ENCODE data around the gene MYPOP. TPM values are rescaled to one million over a fixed set of nuclear protein-coding genes. Genes with fewer than 3 reads are reported as not detected.

MYPOP gene
- total RNA-seq, 4 donors from 2014 or later, result 3.8 to 7.9 (median 6.0) TPM

- no peak overlapping the region for H3K4me3 ChIP-seq
- H3K9me3 ChIP-seq, result no peaks in the 10 kb centered on the region
- no peak for DNase-seq (ENCODE audit: extremely low spot score)
- H3K27ac ChIP-seq (replicated peaks in 1 of 4), result no peak overlapping the region
- peaks cover 5 to 8% (median 7%) of the 10 kb centered on the region in 4 donors for H3K4me1 ChIP-seq
- intact Hi-C loops (cut with DNase I), result no loop called here
- peaks cover 0 to 54% (median 11%) of the 10 kb centered on the region in 4 donors for H3K27me3 ChIP-seq
- peaks cover 0 to 6% (median 0%) of the 10 kb centered on the region in 4 donors for H3K36me3 ChIP-seq
- TF ChIP-seq CTCF (IDR thresholded peaks at IDR 0.05) (no peak), POLR2AphosphoS5 (IDR thresholded peaks at IDR 0.05) (no peak), EP300 (IDR thresholded peaks at IDR 0.05) (no peak), POLR2A (IDR thresholded peaks at IDR 0.05; ENCODE audit: low read depth) (no peak)
- WGBS, result 73% methylated on average over 3 of the region's 3 CpGs
Observed at GRCh38 chr19:45931055-45931454, 28.6 kb upstream of the MYPOP start.

- intact Hi-C loops (cut with DNase I), result no loop called here
- no peaks in the 10 kb centered on the region for H3K36me3 ChIP-seq
- H3K4me1 ChIP-seq, result peaks cover 5 to 8% (median 7%) of the 10 kb centered on the region in 4 donors
- no peak overlapping the region for H3K27ac ChIP-seq (replicated peaks in 1 of 4)
- 82% methylated on average over 2 of the region's 2 CpGs for WGBS
- no peak overlapping the region for H3K4me3 ChIP-seq
- no peak for TF ChIP-seq POLR2AphosphoS5 (IDR thresholded peaks at IDR 0.05)
- no peak for TF ChIP-seq POLR2A (IDR thresholded peaks at IDR 0.05; ENCODE audit: low read depth)
- no peak for TF ChIP-seq EP300 (IDR thresholded peaks at IDR 0.05)
- no peak for TF ChIP-seq CTCF (IDR thresholded peaks at IDR 0.05)
- H3K9me3 ChIP-seq, result no peaks in the 10 kb centered on the region
- no peak for DNase-seq (ENCODE audit: extremely low spot score)
- H3K27me3 ChIP-seq, result peaks cover 0 to 36% (median 2%) of the 10 kb centered on the region in 4 donors
Observed at GRCh38 chr19:45929247-45929646, 26.8 kb upstream of the MYPOP start.

DNA sequence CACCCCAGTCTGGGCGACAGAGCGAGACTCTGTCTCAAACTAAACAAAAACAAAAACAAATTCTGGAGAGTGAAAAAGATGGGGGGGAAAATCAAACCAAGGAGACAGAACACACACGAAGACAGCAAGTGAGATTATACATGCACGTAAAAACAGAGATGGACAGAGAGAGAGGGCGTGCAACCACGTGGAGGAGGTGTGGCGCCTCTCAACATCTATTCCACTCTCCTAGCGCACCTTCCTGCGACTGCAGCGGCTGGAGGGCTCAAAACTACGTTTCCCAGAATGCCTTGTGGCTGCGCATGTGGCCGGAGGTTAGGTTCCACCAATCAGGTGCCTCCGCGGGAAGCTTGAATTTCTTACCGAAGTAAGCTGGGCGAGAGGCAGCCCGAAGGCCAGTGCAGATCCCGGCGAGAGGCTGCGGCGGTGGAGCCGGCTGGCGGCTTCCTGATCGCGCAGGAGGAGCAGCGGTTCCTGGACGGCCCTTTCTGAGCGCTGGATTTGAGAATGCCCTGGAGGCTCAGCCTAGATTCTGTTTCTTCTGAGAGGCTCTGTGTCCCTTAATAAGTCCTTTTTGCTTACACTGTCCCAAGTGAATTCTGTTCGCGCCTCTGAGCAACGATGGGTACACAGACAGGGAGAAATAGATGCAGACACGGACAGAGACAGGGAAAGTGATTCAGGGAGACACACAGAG lies 25.3 kb upstream of the MYPOP start:
- Histone ChIP-seq H3K36me3 (no peaks in the 10 kb centered on the region), H3K27ac (replicated peaks in 1 of 4) (no peak overlapping the region), H3K4me3 (peak overlapping the region in 1 of 4 donors; percentile 4), H3K27me3 (peaks cover 0 to 21% (median 0%) of the 10 kb centered on the region in 4 donors), H3K9me3 (no peaks in the 10 kb centered on the region), H3K4me1 (peaks cover 5 to 8% (median 7%) of the 10 kb centered on the region in 4 donors)
- intact Hi-C loops (cut with DNase I), result no loop called here
- DNase-seq (ENCODE audit: extremely low spot score), result peak; percentile 93
- TF ChIP-seq POLR2A (IDR thresholded peaks at IDR 0.05; ENCODE audit: low read depth) (no peak), POLR2AphosphoS5 (IDR thresholded peaks at IDR 0.05) (peak; percentile 30 to 88)
- 15% methylated on average over 21 of the region's 33 CpGs for WGBS

DNA sequence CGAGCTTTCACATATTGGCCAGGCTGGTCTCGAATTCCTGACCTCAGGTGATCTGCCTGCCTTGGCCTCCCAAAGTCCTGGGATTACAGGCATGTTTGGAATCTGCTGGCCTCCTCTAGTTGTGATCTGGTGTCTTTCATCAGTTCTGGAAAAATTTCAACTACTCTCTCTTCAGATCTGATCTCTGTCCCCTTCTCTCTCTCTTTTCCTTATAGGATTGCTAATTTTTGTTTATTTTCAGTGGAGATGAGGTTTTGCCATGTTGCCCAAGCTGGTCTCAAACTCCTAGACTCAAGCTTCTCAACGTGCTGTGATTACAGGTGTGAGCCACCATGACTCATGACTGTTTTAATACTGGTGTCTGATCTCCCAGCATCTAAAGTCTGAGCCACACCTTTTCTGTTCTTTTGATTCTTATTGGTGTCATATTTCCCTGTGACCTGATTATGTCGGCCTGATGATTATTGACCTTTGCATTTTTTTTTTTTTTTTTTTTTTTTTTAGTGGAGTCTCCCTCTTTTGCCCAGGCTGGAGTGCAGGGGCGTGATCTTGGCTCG lies 22.6 kb upstream of the MYPOP start:
- no peaks in the 10 kb centered on the region for H3K36me3 ChIP-seq
- no peaks in the 10 kb centered on the region for H3K9me3 ChIP-seq
- TF ChIP-seq POLR2AphosphoS5 (IDR thresholded peaks at IDR 0.05) (no peak), EP300 (IDR thresholded peaks at IDR 0.05) (no peak), CTCF (IDR thresholded peaks at IDR 0.05) (no peak), POLR2A (IDR thresholded peaks at IDR 0.05; ENCODE audit: low read depth) (no peak)
- peaks cover 0 to 6% (median 0%) of the 10 kb centered on the region in 4 donors for H3K27me3 ChIP-seq
- WGBS, result 73% methylated on average over 6 of the region's 6 CpGs
- H3K27ac ChIP-seq (replicated peaks in 1 of 4), result no peak overlapping the region
- intact Hi-C loops (cut with DNase I), result no loop called here
- H3K4me1 ChIP-seq, result peaks cover 5 to 8% (median 7%) of the 10 kb centered on the region in 4 donors
- no peak for DNase-seq (ENCODE audit: extremely low spot score)
- H3K4me3 ChIP-seq, result no peak overlapping the region

- H3K27me3 ChIP-seq, result peaks cover 0 to 27% (median 0%) of the 10 kb centered on the region in 4 donors
- H3K4me3 ChIP-seq, result no peak overlapping the region
- H3K36me3 ChIP-seq, result no peaks in the 10 kb centered on the region
- peaks cover 0 to under 1% (median 0%) of the 10 kb centered on the region in 4 donors for H3K4me1 ChIP-seq
- no peak overlapping the region for H3K27ac ChIP-seq (replicated peaks in 1 of 4)
- DNase-seq (ENCODE audit: extremely low spot score), result no peak
- H3K9me3 ChIP-seq, result no peaks in the 10 kb centered on the region
- WGBS, result 59% methylated on average over 9 of the region's 9 CpGs
- intact Hi-C loops (cut with DNase I), result no loop called here
- no peak for TF ChIP-seq CTCF (IDR thresholded peaks at IDR 0.05)
- TF ChIP-seq EP300 (IDR thresholded peaks at IDR 0.05), result no peak
- TF ChIP-seq POLR2AphosphoS5 (IDR thresholded peaks at IDR 0.05), result no peak
- TF ChIP-seq POLR2A (IDR thresholded peaks at IDR 0.05; ENCODE audit: low read depth), result no peak
Observed at GRCh38 chr19:45922281-45922680, 19.9 kb upstream of the MYPOP start.
